ENCODE measurements around the gene RTP2.

Gene RTP2

GRCh38 chr3:187738331-187739093, 36.2 kb upstream of the RTP2 start:
- peak; percentile 81 for DNase-seq

- DNase-seq, result no peak
Observed at GRCh38 chr3:187738071-187738330, 35.6 kb upstream of the RTP2 start.

GRCh38 chr3:187737368-187738070, 35.2 kb upstream of the RTP2 start:
- DNase-seq, result peak; percentile 79

- DNase-seq, result no peak
Observed at GRCh38 chr3:187737006-187737367, 34.6 kb upstream of the RTP2 start.

GRCh38 chr3:187736418-187736871, 34.1 kb upstream of the RTP2 start:
- DNase-seq, result no peak

GRCh38 chr3:187735837-187736236, 33.5 kb upstream of the RTP2 start:
- DNase-seq, result no peak

GRCh38 chr3:187735383-187735782, 33.0 kb upstream of the RTP2 start:
- no peak for DNase-seq

GRCh38 chr3:187734841-187735240, 32.5 kb upstream of the RTP2 start:
- no peak for DNase-seq

- no peak for DNase-seq
Observed at GRCh38 chr3:187733371-187733770, 31.0 kb upstream of the RTP2 start.

GRCh38 chr3:187729598-187729997, 27.2 kb upstream of the RTP2 start:
- no peak for DNase-seq

GRCh38 chr3:187728940-187729583, 26.7 kb upstream of the RTP2 start:
- DNase-seq, result no peak

GRCh38 chr3:187728248-187728647, 25.9 kb upstream of the RTP2 start:
- no peak for DNase-seq

- no peak for DNase-seq
Observed at GRCh38 chr3:187726564-187726963, 24.2 kb upstream of the RTP2 start.

GRCh38 chr3:187725653-187726370, 23.5 kb upstream of the RTP2 start:
- DNase-seq, result no peak

- no peak for DNase-seq
Observed at GRCh38 chr3:187725224-187725623, 22.9 kb upstream of the RTP2 start.

GRCh38 chr3:187722206-187722612, 19.9 kb upstream of the RTP2 start:
- DNase-seq, result no peak

- DNase-seq, result no peak
Observed at GRCh38 chr3:187721055-187721454, 18.7 kb upstream of the RTP2 start.

- DNase-seq, result no peak
Observed at GRCh38 chr3:187720337-187720670, 17.9 kb upstream of the RTP2 start.

- no peak for DNase-seq
Observed at GRCh38 chr3:187719628-187720336, 17.4 kb upstream of the RTP2 start.

GRCh38 chr3:187718802-187719201, 16.4 kb upstream of the RTP2 start:
- DNase-seq, result no peak

GRCh38 chr3:187717572-187717971, 15.2 kb upstream of the RTP2 start:
- no peak for DNase-seq

GRCh38 chr3:187714404-187714979, 12.1 kb upstream of the RTP2 start:
- peak; percentile 79 for DNase-seq

- no peak for DNase-seq
Observed at GRCh38 chr3:187713504-187713903, 11.1 kb upstream of the RTP2 start.

Data from activated CD8-positive, alpha-beta memory T cell treated with anti-CD3 and anti-CD28 coated beads, Interleukin-2, amount 50 U/mL, for 48 hours (primary cell).